ENCODE measurements around the gene RILPL2. TPM values are rescaled to one million over a fixed set of nuclear protein-coding genes. Genes with fewer than 3 reads are reported as not detected.

Gene RILPL2
- total and polyA plus RNA-seq, 2 experiments from 2014 or later = 2.5 to 3.7 TPM

- no peaks in the 10 kb centered on the region for H3K36me3 ChIP-seq (replicated peaks; ENCODE audit: insufficient read depth, low read depth)
- H4K20me1 ChIP-seq (ENCODE audit: insufficient read depth, poor library complexity, severe bottlenecking) = no peaks in the 10 kb centered on the region
- DNase-seq (ENCODE audit: low spot score) = no peak
- no peaks in the 10 kb centered on the region for H3K4me1 ChIP-seq (ENCODE audit: insufficient read depth)
- H3K27me3 ChIP-seq = no peaks in the 10 kb centered on the region
- H3K27ac ChIP-seq = no peak overlapping the region
- TF ChIP-seq EZH2phosphoT487 (IDR thresholded peaks at IDR 0.05; ENCODE audit: low read depth, severe bottlenecking, unreplicated experiment) = no peak
- TF ChIP-seq EZH2 (IDR thresholded peaks at IDR 0.05; ENCODE audit: borderline replicate concordance) = no peak
- TF ChIP-seq CTCF (IDR thresholded peaks at IDR 0.05; ENCODE audit: poor library complexity) = no peak
- 85% methylated on average over 12 of the region's 12 CpGs for WGBS (ENCODE audit: low lambda C conversion rate, missing lambda C conversion rate)
- no peaks in the 10 kb centered on the region for H3K9me2 ChIP-seq (replicated peaks; ENCODE audit: insufficient read depth)
- H2AFZ ChIP-seq = no peak overlapping the region
- no peak overlapping the region for H3K4me2 ChIP-seq
- H3K9me3 ChIP-seq (ENCODE audit: low read depth) = no peaks in the 10 kb centered on the region
- peaks cover 4% of the 10 kb centered on the region for H3K79me2 ChIP-seq
- no peak overlapping the region for H3K4me3 ChIP-seq
Measured at GRCh38 chr12:123472438-123472849, 36.0 kb upstream of the RILPL2 start.

GRCh38 chr12:123471374-123472068 is 35.0 kb upstream of the RILPL2 start:
- Histone ChIP-seq H3K4me2 (no peak overlapping the region), H2AFZ (no peak overlapping the region), H3K27me3 (no peaks in the 10 kb centered on the region), H3K79me2 (peaks cover 9% of the 10 kb centered on the region), H3K9me3 (ENCODE audit: low read depth) (no peaks in the 10 kb centered on the region), H3K36me3 (replicated peaks; ENCODE audit: insufficient read depth, low read depth) (no peaks in the 10 kb centered on the region), H3K4me3 (no peak overlapping the region), H4K20me1 (ENCODE audit: insufficient read depth, poor library complexity, severe bottlenecking) (no peaks in the 10 kb centered on the region), H3K27ac (no peak overlapping the region), H3K9me2 (replicated peaks; ENCODE audit: insufficient read depth) (no peaks in the 10 kb centered on the region), H3K4me1 (ENCODE audit: insufficient read depth) (no peaks in the 10 kb centered on the region)
- DNase-seq (ENCODE audit: low spot score) = peak; percentile 58
- WGBS (ENCODE audit: low lambda C conversion rate, missing lambda C conversion rate) = 86% methylated on average over 8 of the region's 8 CpGs
- no peak for TF ChIP-seq EZH2phosphoT487 (IDR thresholded peaks at IDR 0.05; ENCODE audit: low read depth, severe bottlenecking, unreplicated experiment)
- no peak for TF ChIP-seq CTCF (IDR thresholded peaks at IDR 0.05; ENCODE audit: poor library complexity)
- TF ChIP-seq EZH2 (IDR thresholded peaks at IDR 0.05; ENCODE audit: borderline replicate concordance) = no peak

- Histone ChIP-seq H2AFZ (no peak overlapping the region), H3K36me3 (replicated peaks; ENCODE audit: insufficient read depth, low read depth) (no peaks in the 10 kb centered on the region), H3K27ac (no peak overlapping the region), H3K4me1 (ENCODE audit: insufficient read depth) (no peaks in the 10 kb centered on the region), H3K9me3 (ENCODE audit: low read depth) (no peaks in the 10 kb centered on the region), H3K27me3 (no peaks in the 10 kb centered on the region), H3K79me2 (peaks cover 14% of the 10 kb centered on the region), H3K4me3 (no peak overlapping the region), H3K4me2 (no peak overlapping the region), H4K20me1 (ENCODE audit: insufficient read depth, poor library complexity, severe bottlenecking) (peaks cover 4% of the 10 kb centered on the region), H3K9me2 (replicated peaks; ENCODE audit: insufficient read depth) (no peaks in the 10 kb centered on the region)
- no peak for DNase-seq (ENCODE audit: low spot score)
- WGBS (ENCODE audit: low lambda C conversion rate, missing lambda C conversion rate) = 100% methylated on average over 2 of the region's 2 CpGs
- TF ChIP-seq CTCF (IDR thresholded peaks at IDR 0.05; ENCODE audit: poor library complexity) (no peak), EZH2 (IDR thresholded peaks at IDR 0.05; ENCODE audit: borderline replicate concordance) (no peak), EZH2phosphoT487 (IDR thresholded peaks at IDR 0.05; ENCODE audit: low read depth, severe bottlenecking, unreplicated experiment) (no peak)
Measured at GRCh38 chr12:123469978-123470377, 33.5 kb upstream of the RILPL2 start.
